G401 (cell line): Measurements from ENCODE around the gene GAS2. TPM values are rescaled to one million over a fixed set of nuclear protein-coding genes. Genes with fewer than 3 reads are reported as not detected.

Source experiments
- DNase-seq: peaks from one replicate; pipeline ENCODE4 v3.0.0-alpha.2; 2015; ENCODE audit warnings: low spot score
- in situ Hi-C: cut with HindIII; loops from 2 replicates; pipeline ENCODE4 v1.10.0; 2016; ENCODE audit warnings: low sequenced_read_pairs, mixed read lengths
- total RNA-seq: library from RNA; depleted of rRNA; stranded (reverse); fragments of >200 nt; shearing (Covaris generic); gene quantifications from 2 replicates; pipeline ENCODE4 v1.2.3, GENCODE V29; 2014

The GAS2 gene
- total RNA-seq, 1 experiment from 2014 or later = not detected

GRCh38 chr11:22669368-22669767 is 3.0 kb downstream of the GAS2 start:
- no peak for DNase-seq
- in situ Hi-C loops = no loop called here

GRCh38 chr11:22670830-22671229 is 4.4 kb downstream of the GAS2 start:
- in situ Hi-C loops = no loop called here
- DNase-seq = no peak

GRCh38 chr11:22671751-22672150 is 5.3 kb downstream of the GAS2 start:
- in situ Hi-C loops = no loop called here
- no peak for DNase-seq

- DNase-seq = no peak
- in situ Hi-C loops = no loop called here
These were observed 8.3 kb downstream of the GAS2 start for GRCh38 chr11:22674470-22675439.

GRCh38 chr11:22677153-22677903 is 10.9 kb downstream of the GAS2 start:
- no peak for DNase-seq
- in situ Hi-C loops = no loop called here

GRCh38 chr11:22680628-22681027 is 14.2 kb downstream of the GAS2 start:
- in situ Hi-C loops = no loop called here
- no peak for DNase-seq

GRCh38 chr11:22681281-22681812 is 14.9 kb downstream of the GAS2 start:
- in situ Hi-C loops = no loop called here
- no peak for DNase-seq

GRCh38 chr11:22684082-22684481 is 17.7 kb downstream of the GAS2 start:
- DNase-seq = no peak
- in situ Hi-C loops = no loop called here

GRCh38 chr11:22685111-22685510 is 18.7 kb downstream of the GAS2 start:
- no peak for DNase-seq
- in situ Hi-C loops = no loop called here

GRCh38 chr11:22688914-22689313 is 22.5 kb downstream of the GAS2 start:
- DNase-seq = no peak
- in situ Hi-C loops = no loop called here

- DNase-seq = no peak
- in situ Hi-C loops = no loop called here
These were observed 23.8 kb downstream of the GAS2 start for GRCh38 chr11:22690257-22690656.

GRCh38 chr11:22690871-22691270 is 24.5 kb downstream of the GAS2 start:
- DNase-seq = no peak
- in situ Hi-C loops = no loop called here

GRCh38 chr11:22699388-22699787 is 33.0 kb downstream of the GAS2 start:
- in situ Hi-C loops = no loop called here
- DNase-seq = no peak

- in situ Hi-C loops = no loop called here
These were observed 35.6 kb downstream of the GAS2 start for GRCh38 chr11:22702031-22702430.

GRCh38 chr11:22703040-22703439 is 36.6 kb downstream of the GAS2 start:
- no peak for DNase-seq
- in situ Hi-C loops = no loop called here

More at GRCh38 chr11:22702031-22702430, 35.6 kb downstream of the GAS2 start:
- DNase-seq = no peak

GRCh38 chr11:22703591-22703990 is 37.2 kb downstream of the GAS2 start:
- in situ Hi-C loops = no loop called here
- no peak for DNase-seq

- DNase-seq = no peak
- in situ Hi-C loops = no loop called here
These were observed 40.9 kb downstream of the GAS2 start for GRCh38 chr11:22707119-22707899.

GRCh38 chr11:22711071-22711770 is 44.8 kb downstream of the GAS2 start:
- in situ Hi-C loops = no loop called here
- DNase-seq = peak; percentile 2

- no peak for DNase-seq
- in situ Hi-C loops = no loop called here
These were observed 45.5 kb downstream of the GAS2 start for GRCh38 chr11:22711880-22712279.
